22Rv1 (cell line): ENCODE results near the gene MOSPD2.

Source experiments
- H3K27ac ChIP-seq: fragments of 450-650 bp; 2 replicates; pipeline ENCODE4 v1.5.1; 2017
- ZFX ChIP-seq: fragments of 450-650 bp; IDR thresholded peaks from 2 replicates; pipeline ENCODE4 v1.6.1; 2017; ENCODE audit warnings: antibody characterized with exemption, borderline replicate concordance
- TF ChIP-seq, protein P1 (sequence below): fragments of 450-650 bp; IDR thresholded peaks from 2 replicates; pipeline ENCODE4 v1.5.1; 2017; ENCODE audit warnings: mild to moderate bottlenecking

MOSPD2 gene

DNA sequence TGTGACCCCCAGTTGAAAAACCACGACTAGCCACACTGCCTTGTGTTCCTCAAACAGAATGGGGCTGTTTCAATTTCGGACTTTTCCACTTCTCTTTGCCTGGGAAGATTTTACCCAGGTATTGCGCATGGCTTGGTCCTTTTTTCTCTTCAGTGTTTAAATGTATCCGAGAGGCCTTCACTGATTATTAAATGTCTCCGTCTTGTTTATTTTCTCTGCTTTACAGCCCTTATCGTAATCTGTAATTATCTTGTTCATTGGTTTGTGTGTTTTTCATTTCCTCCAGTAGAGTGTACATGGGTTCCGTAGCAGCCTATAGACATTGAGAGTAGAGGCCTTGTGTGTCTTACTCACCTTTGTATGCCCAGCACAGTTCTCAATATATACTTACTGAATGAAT is 2.4 kb downstream of the MOSPD2 start:
- H3K27ac ChIP-seq, result no peak overlapping the region
- TF ChIP-seq, protein P1, sequence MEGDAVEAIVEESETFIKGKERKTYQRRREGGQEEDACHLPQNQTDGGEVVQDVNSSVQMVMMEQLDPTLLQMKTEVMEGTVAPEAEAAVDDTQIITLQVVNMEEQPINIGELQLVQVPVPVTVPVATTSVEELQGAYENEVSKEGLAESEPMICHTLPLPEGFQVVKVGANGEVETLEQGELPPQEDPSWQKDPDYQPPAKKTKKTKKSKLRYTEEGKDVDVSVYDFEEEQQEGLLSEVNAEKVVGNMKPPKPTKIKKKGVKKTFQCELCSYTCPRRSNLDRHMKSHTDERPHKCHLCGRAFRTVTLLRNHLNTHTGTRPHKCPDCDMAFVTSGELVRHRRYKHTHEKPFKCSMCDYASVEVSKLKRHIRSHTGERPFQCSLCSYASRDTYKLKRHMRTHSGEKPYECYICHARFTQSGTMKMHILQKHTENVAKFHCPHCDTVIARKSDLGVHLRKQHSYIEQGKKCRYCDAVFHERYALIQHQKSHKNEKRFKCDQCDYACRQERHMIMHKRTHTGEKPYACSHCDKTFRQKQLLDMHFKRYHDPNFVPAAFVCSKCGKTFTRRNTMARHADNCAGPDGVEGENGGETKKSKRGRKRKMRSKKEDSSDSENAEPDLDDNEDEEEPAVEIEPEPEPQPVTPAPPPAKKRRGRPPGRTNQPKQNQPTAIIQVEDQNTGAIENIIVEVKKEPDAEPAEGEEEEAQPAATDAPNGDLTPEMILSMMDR, result no peak
- no peak for TF ChIP-seq ZFX

DNA sequence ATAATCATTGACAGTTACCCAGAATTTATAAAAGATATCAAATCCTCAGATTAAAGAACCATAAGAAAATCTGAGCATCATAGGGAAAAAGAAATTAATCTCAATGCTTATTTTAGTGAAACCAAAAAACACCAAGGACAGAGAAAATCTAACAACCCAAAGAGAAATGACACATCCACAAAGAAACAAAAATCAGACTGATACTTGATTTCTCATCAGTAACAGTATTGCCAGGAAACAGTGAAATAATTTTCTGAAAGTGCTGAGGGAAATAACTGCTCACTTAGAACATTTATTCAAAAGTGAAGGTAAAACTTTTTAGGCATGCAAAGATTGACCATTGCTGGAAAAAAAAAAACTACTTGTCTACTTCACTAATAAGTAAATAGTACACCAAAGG is 10.6 kb downstream of the MOSPD2 start:
- TF ChIP-seq, protein P1, result no peak
- TF ChIP-seq ZFX, result no peak
- H3K27ac ChIP-seq, result no peak overlapping the region

DNA sequence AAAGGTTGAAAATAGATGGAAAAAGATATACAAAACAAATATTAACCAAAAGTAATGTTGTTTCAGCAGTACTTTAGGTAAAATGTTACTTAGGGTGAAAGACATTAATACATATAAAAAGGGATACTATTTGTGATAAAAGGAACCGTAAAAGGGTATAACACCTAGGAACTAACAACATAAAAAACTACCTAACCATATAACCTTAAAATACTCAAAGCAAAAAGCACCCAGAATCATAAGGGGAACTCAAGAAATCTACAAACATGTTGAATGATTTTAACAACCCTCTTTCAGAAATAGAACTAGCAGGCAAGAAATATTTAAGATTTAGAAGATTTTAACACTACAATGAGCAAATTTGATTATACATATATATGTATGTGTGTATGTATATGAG is 11.5 kb downstream of the MOSPD2 start:
- TF ChIP-seq ZFX, result no peak
- TF ChIP-seq, protein P1, result no peak
- H3K27ac ChIP-seq, result no peak overlapping the region

DNA sequence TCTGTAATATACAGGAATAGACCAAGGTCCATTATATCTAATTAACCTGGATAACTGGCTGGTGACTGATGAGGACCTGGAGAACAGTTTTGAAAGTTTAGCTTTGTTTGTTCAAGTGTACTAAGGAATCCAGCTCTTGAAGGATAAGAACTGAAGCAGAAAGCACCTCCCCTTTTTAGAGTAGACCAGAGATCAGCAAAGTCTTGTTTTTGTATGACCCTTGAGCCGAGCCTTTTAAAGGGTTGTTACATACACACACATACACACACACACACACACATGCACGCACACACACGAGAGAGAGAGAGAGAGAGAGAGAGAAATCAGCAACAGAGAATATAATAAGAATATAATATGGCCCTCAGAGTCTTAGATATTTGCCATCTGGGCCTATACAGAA is 13.0 kb downstream of the MOSPD2 start:
- no peak overlapping the region for H3K27ac ChIP-seq
- no peak for TF ChIP-seq ZFX
- TF ChIP-seq, protein P1, result no peak

DNA sequence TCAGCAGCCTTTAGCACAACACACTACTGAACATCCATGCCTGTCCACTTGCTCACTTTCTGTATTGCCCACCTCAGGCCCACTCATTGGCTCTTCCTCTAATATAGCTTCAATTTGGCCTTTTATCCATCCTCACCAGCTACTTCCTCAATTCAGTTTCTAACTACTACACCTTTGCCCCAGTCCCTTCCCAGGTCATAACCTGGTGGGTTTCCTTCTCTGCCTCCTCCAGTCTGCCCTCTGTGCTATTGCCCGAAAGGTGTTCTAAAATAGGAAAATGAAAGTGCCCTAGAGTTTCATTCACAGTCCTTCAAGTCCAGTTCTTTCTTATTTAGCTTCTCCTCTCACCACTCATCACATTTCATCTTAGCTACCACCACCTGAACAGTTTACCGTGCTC is 23.1 kb downstream of the MOSPD2 start:
- TF ChIP-seq ZFX, result no peak
- TF ChIP-seq, protein P1, result no peak
- no peak overlapping the region for H3K27ac ChIP-seq

DNA sequence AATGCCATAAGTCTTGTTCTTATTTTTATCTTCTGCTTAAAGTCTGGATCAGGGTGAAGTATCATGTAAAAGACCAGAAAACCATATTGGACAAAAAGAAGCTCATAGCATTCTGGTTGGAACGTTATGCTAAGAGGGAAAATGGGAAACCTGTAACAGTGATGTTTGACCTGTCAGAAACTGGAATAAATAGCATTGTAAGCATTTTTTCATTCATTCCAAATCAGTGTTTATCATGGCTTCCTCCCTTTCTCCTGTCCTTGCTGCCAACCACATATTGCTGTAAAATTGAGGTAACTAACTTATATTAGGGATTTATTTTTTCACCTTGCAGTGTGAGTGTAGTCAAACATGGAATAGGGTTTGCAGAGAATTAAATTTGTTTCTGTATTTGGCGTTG is 23.8 kb downstream of the MOSPD2 start:
- TF ChIP-seq, protein P1, result no peak
- no peak for TF ChIP-seq ZFX

DNA sequence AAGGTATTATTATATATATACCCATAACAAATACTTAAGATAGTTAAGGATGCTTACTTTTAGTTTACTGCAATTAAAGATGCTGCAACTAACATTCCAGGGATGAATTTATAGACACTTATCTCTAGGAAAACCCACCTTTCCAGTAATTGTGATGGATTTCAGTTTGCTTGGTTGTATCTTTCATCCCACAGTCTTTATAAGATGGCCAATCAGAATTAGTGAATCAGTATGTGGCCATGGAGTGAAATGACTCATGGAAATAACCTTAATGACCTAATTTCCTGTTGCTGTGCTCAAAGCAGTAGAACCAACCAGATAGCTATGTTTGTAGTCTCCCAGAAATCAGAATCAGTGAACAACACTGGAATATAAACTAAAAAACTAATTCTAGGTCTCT is 26.4 kb downstream of the MOSPD2 start:
- no peak for TF ChIP-seq ZFX
- TF ChIP-seq, protein P1, result no peak
- no peak overlapping the region for H3K27ac ChIP-seq

More for the DNA sequence above, 23.8 kb downstream of the MOSPD2 start:
- no peak overlapping the region for H3K27ac ChIP-seq
